HG02798 (cell line): ENCODE measurements around the gene HVCN1.
"Not testable (repeated sequence)": the region's sequence is repeated elsewhere in the genome, so short reads cannot be mapped to it uniquely, and the experiment has no call there.

Experiments used
- ATAC-seq: cut with Tn5 transposase; IDR thresholded peaks from one replicate; pipeline ENCODE4 v1.9.1; 2021; ENCODE audit warnings: mild to moderate bottlenecking; ENCODE audit not compliant: unreplicated experiment, poor library complexity

Gene HVCN1

DNA sequence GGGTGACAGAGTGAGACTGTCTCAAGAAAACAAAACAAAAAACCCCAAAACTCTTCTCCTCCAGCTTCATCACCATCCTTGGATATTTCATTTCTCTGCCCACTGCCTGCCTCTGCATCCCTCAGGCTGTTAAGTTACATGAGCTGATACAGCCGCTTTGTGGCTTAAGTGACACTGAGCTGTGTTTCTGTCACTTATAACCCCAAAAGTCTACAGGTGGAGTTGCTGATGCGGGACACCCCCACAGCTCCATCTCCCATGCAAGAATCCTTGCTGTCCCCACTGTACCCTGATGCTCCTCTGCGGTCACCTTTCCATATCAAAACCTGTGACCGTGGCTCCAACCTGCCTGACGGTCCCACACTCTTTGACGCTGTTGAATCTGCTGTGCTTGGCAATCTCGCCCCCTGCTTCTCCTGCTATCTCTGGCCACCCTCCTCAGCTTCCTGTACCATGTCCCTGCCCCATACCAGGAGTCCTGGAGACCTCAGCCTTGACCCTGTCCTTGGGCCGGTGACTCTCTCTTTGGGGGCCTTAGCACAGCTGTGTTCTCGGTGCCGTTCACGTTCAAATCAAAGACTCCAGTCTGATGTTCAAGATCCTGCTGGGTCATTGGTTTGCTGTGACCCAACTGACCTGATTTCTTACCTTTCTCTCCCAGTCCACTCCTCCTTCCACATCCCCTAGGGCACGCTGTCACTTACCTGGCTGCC is 20.3 kb downstream of the HVCN1 start:
- peak; percentile 24 for ATAC-seq

GRCh38 chr12:110667671-110668070 is 21.2 kb downstream of the HVCN1 start:
- ATAC-seq = no peak

DNA sequence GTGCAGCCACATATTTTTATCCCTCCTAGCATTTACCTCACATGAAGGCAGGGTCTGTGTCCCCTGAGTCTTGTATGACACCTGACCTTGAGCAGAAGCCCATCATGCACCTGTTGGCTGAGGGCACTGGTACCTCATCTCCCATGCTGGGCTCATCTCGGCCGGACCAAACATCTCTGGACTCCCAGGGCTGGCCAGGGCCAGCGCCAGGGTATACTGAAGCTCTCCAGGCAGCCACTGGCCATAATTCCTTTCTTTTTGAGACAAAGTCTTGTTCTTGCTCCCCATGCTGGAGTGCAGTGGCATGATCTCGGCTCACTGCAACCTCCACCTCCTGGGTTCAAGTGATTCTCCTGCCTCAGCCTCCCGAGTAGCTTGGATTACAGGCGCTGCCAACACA is 22.0 kb downstream of the HVCN1 start:
- ATAC-seq = no peak

DNA sequence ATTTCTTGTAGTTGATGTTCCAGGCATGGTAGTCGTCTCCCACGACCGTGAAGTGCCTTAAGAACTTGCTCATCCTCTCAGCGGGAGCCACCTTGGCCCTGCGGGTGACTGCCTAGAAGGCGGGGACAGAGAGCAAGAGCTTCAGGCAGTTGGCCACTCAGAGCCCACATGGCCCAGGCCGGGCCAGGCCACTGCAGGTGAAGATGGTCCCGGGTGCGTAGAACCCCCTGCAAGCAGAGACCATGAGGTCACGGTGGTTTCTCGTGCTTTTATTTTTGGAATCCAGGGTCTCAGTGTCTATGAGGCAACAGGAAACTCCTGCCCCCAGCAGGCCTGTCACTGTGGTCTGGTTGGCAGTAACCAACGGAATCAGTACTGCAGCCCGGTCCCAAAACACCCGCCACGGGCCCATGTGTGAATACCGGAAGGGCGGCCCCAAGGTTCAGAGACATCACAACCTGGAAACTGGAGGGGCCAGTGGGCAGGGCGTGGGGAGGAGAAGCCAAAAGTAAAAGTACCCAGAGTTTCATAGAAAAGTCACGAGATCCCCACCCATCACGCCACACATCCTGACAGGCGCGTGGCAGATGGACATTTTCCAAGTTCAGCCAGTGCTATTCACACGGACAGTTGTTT is 27.5 kb downstream of the HVCN1 start:
- ATAC-seq = peak; percentile 92

DNA sequence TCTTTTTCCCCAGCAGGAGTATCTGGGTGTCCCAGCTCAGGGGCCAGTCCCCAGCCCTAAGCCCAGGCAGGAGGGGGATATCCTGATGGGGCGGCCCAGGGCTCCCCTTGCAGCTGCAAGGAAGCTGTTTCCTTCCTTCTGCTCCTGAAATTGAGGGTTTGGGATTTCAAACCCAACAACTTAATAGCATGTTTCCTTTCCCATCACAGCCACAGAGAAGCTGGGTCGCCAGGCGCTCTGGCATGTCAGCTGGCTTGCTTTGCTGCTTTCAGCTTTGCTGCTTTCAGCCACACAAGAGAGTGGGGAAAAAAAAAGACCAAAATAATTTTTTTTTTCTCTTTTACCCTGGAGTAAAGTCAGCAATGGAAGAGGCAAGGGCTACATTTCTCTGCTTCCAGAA is 30.0 kb downstream of the HVCN1 start:
- ATAC-seq = no peak

DNA sequence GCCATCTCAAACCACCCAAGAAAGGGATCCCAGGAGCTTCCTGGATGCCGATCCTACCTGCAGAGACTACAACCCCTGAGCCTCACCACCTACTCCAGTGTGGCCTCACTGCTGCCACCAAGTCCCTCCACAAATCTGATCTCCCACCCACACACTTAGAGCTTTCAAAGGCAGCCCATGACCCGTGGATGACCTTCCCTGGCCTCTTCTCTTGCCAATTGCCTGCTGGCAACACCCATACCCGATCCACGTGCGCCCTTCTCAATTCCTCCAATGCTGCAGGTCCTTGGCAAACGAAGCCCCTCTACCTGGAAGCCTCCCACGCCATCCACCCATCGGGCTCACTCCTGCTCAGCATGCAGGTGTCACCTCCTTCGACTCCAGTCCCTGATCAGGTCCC is 30.7 kb downstream of the HVCN1 start:
- no peak for ATAC-seq

GRCh38 chr12:110657747-110658146 is 31.2 kb downstream of the HVCN1 start:
- ATAC-seq = no peak

DNA sequence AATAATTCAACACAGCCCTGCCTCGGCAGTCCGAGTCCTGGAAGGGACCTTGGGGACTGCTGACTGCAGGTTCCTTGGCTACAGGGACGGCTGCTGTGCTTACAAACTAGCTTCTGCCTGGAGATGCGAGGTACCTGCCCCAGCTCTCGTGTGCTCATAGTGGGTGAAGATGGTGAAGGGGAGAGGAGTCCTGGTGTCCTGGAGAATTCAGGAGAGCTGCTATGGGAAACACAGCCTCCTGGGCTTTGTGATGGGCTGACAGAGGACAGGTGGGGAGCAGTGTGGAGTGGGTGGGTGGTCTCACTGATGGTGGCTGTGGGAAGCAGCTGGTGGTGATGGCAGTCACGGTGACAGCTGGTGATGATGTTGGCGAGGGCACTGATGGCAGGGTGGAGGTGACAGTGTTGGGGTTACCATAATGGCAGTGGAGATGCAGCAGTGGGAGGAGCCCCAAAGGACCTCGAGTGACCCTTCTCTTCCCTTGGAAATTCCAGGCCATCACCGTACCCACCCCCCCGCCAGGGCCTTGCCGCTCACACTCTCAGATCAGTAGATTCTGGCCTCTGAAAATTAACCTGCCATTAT is 32.8 kb downstream of the HVCN1 start:
- no peak for ATAC-seq

DNA sequence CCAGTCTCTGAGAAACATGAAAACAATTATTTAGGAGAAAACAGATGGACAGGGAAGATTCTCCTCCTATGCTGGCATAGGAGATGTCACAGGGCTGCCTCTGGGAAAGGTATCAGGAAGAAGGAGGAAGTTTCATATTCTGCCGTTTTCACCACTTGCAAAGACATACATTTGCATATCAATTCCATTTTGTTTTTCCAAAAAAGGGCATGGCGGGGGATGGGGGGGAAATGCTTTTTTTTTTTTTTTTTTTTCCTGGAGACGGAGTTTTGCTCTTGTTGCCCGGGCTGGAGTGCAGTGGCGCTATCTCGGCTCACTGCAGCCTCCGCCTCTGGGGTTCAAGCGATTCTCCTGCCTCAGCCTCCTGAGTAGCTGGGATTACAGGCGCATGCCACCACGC is 34.7 kb downstream of the HVCN1 start:
- not testable (repeated sequence) for ATAC-seq

- ATAC-seq = no peak
These were observed 39.5 kb downstream of the HVCN1 start for GRCh38 chr12:110649341-110649847.

- no peak for ATAC-seq
These were observed 41.3 kb downstream of the HVCN1 start for GRCh38 chr12:110647631-110648040.

- ATAC-seq = no peak
These were observed 47.4 kb downstream of the HVCN1 start for GRCh38 chr12:110641521-110641920.

GRCh38 chr12:110640275-110641025 is 48.5 kb downstream of the HVCN1 start:
- ATAC-seq = no peak

- no peak for ATAC-seq
These were observed 49.4 kb downstream of the HVCN1 start for GRCh38 chr12:110639336-110640141.

DNA sequence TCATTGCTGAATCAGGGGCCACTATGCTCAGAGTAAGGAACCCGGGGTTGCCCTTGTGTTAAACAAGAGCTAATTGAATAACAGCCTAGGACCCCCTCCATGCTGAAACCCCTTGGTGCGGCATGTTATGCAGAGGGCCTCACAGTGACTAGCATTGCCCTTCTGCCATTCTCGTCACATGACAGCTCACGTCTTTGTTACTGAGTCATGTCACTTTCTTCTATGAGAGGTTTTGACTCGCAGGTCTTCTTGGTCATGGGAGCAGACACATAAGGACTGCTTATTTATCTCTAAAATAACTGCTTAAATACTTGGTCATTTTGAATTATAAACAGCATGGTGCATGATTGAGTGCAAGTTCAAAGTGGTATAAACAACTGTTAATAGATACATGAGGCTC is 50.1 kb downstream of the HVCN1 start:
- no peak for ATAC-seq

DNA sequence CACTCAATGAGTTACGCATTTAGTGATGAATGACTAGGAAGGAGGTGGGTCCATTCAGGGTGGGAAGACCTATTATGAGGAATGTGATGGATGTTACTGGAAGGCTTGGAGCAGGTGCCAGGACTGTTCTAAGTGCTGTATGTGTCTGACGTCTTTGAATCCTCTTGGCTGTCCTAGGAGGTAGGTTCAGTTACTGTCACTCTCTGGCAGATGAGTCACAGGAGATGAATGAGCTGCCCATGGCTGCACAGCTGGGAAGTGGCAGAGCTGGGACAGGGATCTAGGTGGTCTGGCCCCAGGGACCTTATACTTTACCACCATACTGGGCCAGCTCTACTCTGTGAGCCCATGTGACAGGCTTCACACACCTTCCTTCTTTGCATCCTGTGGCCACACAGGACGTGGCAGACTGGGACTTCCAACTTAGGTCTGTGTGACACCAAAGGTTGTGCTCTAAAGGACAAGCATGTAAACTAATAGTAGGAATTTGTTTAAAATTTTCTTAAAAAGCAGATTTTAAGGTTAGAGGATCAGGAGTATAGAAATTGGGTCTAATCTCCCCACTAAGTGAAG is 51.0 kb downstream of the HVCN1 start:
- ATAC-seq = no peak

GRCh38 chr12:110636516-110636915 is 52.4 kb downstream of the HVCN1 start:
- ATAC-seq = no peak

- no peak for ATAC-seq
These were observed 53.9 kb downstream of the HVCN1 start for GRCh38 chr12:110635055-110635454.

GRCh38 chr12:110627500-110628195 is 61.3 kb downstream of the HVCN1 start:
- no peak for ATAC-seq
